DOHH2 (cell line): Measurements from ENCODE around the gene DOK6.

Experiments
- H3F3A ChIP-seq: fragments of 200-600 bp; sonication (generic), shearing (Covaris generic); 2 replicates; pipeline ENCODE4 v1.6.0; 2016; ENCODE audit warnings: antibody characterized with exemption, mild to moderate bottlenecking; ENCODE audit not compliant: control insufficient read depth, insufficient read depth
- H3K27ac ChIP-seq: fragments of 200-600 bp; sonication (generic); 2 replicates; pipeline ENCODE4 v1.5.1; 2014; ENCODE audit warnings: low read depth, mild to moderate bottlenecking, low read length, moderate library complexity
- H3K27me3 ChIP-seq: fragments of 200-600 bp; sonication (generic); 2 replicates; pipeline ENCODE4 v1.6.1; 2014; ENCODE audit warnings: mild to moderate bottlenecking, low read length, mixed read lengths; ENCODE audit not compliant: control insufficient read depth
- H3K36me3 ChIP-seq: fragments of 200-600 bp; sonication (generic); 2 replicates; pipeline ENCODE4 v1.6.1; 2014; ENCODE audit warnings: mild to moderate bottlenecking, low read length, moderate library complexity, mixed read lengths; ENCODE audit not compliant: control insufficient read depth
- H3K4me1 ChIP-seq: fragments of 200-600 bp; sonication (generic); 2 replicates; pipeline ENCODE4 v1.6.1; 2014; ENCODE audit warnings: mild to moderate bottlenecking, low read length, mixed read lengths; ENCODE audit not compliant: control insufficient read depth
- H3K4me2 ChIP-seq: fragments of 200-600 bp; sonication (generic); 2 replicates; pipeline ENCODE4 v1.6.0; 2014; ENCODE audit warnings: mild to moderate bottlenecking, low read length, moderate library complexity
- H3K4me3 ChIP-seq: fragments of 200-600 bp; sonication (generic); 2 replicates; pipeline ENCODE4 v1.5.1; 2014; ENCODE audit warnings: mild to moderate bottlenecking, low read length, mixed read lengths
- H3K79me2 ChIP-seq: fragments of 200-600 bp; sonication (generic); 2 replicates; pipeline ENCODE4 v1.6.1; 2014; ENCODE audit warnings: mild to moderate bottlenecking, low read length, mixed read lengths; ENCODE audit not compliant: control insufficient read depth
- H3K9me2 ChIP-seq: fragments of 200-600 bp; sonication (generic); replicated peaks from 2 replicates; pipeline ENCODE4 v1.6.1; 2014; ENCODE audit warnings: mild to moderate bottlenecking, low read length, mixed read lengths; ENCODE audit not compliant: control insufficient read depth
- H3K9me3 ChIP-seq: fragments of 200-600 bp; sonication (generic); 2 replicates; pipeline ENCODE4 v1.6.1; 2014; ENCODE audit warnings: antibody characterized with exemption, low read length, mixed read lengths; ENCODE audit not compliant: control insufficient read depth, insufficient read depth
- H4K20me1 ChIP-seq: fragments of 200-600 bp; sonication (generic); 2 replicates; pipeline ENCODE4 v1.6.0; 2014; ENCODE audit warnings: low read depth, mild to moderate bottlenecking, antibody characterized with exemption, low read length, moderate library complexity; ENCODE audit not compliant: control insufficient read depth, insufficient read depth
- CTCF ChIP-seq: fragments of 200-600 bp; sonication (generic); IDR thresholded peaks from one replicate; pipeline ENCODE4 v1.5.1; 2014; ENCODE audit warnings: antibody characterized with exemption, mild to moderate bottlenecking, low read depth, low read length; ENCODE audit not compliant: poor library complexity, severe bottlenecking
- EZH2phosphoT487 ChIP-seq: fragments of 200-600 bp; sonication (generic); IDR thresholded peaks from 2 replicates; pipeline ENCODE4 v1.6.1; 2017; ENCODE audit warnings: borderline replicate concordance, mild to moderate bottlenecking, antibody characterized with exemption, low read length, moderate library complexity, mixed read lengths

DOK6 gene

GRCh38 chr18:69897397-69898108 is 496.9 kb downstream of the DOK6 start:
- Histone ChIP-seq H3K27me3 (no peaks in the 10 kb centered on the region), H3F3A (no peaks in the 10 kb centered on the region), H3K4me2 (no peak overlapping the region), H4K20me1 (no peaks in the 10 kb centered on the region), H3K36me3 (no peaks in the 10 kb centered on the region), H3K9me3 (0 out of 2 replicates have a peak, but pooled peaks cover 3% of the 10 kb centered on the region), H3K27ac (no peak overlapping the region), H3K9me2 (no peaks in the 10 kb centered on the region), H3K79me2 (no peaks in the 10 kb centered on the region), H3K4me1 (no peaks in the 10 kb centered on the region), H3K4me3 (no peak overlapping the region)
- TF ChIP-seq CTCF (no peak), EZH2phosphoT487 (no peak)

- H3F3A ChIP-seq = no peaks in the 10 kb centered on the region
Measured at GRCh38 chr18:69898241-69898861, 497.7 kb downstream of the DOK6 start.

More at GRCh38 chr18:69898241-69898861, 497.7 kb downstream of the DOK6 start:
- no peak overlapping the region for H3K4me3 ChIP-seq
- TF ChIP-seq EZH2phosphoT487 (no peak), CTCF (no peak)
- no peak overlapping the region for H3K27ac ChIP-seq
- no peaks in the 10 kb centered on the region for H3K27me3 ChIP-seq
- no peaks in the 10 kb centered on the region for H3K9me2 ChIP-seq
- no peaks in the 10 kb centered on the region for H3K79me2 ChIP-seq
- H3K36me3 ChIP-seq = no peaks in the 10 kb centered on the region
- 0 out of 2 replicates have a peak, but pooled peaks cover 3% of the 10 kb centered on the region for H3K9me3 ChIP-seq
- H3K4me1 ChIP-seq = no peaks in the 10 kb centered on the region
- H4K20me1 ChIP-seq = no peaks in the 10 kb centered on the region
- no peak overlapping the region for H3K4me2 ChIP-seq
